ENCODE measurements around the gene PRDX5.

- TF ChIP-seq, protein P1, sequence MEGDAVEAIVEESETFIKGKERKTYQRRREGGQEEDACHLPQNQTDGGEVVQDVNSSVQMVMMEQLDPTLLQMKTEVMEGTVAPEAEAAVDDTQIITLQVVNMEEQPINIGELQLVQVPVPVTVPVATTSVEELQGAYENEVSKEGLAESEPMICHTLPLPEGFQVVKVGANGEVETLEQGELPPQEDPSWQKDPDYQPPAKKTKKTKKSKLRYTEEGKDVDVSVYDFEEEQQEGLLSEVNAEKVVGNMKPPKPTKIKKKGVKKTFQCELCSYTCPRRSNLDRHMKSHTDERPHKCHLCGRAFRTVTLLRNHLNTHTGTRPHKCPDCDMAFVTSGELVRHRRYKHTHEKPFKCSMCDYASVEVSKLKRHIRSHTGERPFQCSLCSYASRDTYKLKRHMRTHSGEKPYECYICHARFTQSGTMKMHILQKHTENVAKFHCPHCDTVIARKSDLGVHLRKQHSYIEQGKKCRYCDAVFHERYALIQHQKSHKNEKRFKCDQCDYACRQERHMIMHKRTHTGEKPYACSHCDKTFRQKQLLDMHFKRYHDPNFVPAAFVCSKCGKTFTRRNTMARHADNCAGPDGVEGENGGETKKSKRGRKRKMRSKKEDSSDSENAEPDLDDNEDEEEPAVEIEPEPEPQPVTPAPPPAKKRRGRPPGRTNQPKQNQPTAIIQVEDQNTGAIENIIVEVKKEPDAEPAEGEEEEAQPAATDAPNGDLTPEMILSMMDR (tag by site-specific recombination; IDR thresholded peaks at IDR 0.05), result no peak
- TF ChIP-seq, protein P2, sequence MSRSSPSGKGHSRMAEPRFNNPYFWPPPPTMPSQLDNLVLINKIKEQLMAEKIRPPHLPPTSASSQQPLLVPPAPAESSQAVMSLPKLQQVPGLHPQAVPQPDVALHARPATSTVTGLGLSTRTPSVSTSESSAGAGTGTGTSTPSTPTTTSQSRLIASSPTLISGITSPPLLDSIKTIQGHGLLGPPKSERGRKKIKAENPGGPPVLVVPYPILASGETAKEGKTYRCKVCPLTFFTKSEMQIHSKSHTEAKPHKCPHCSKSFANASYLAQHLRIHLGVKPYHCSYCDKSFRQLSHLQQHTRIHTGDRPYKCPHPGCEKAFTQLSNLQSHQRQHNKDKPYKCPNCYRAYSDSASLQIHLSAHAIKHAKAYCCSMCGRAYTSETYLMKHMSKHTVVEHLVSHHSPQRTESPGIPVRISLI (tag by site-specific recombination; IDR thresholded peaks at IDR 0.05), result no peak
- TF ChIP-seq ZNF133 (tag by site-specific recombination; IDR thresholded peaks at IDR 0.05) (no peak), ZNF248 (tag by site-specific recombination; IDR thresholded peaks at IDR 0.05) (no peak), IKZF3 (tag by site-specific recombination; IDR thresholded peaks at IDR 0.05) (no peak), ZNF184 (tag by site-specific recombination; IDR thresholded peaks at IDR 0.05) (no peak), ZNF830 (tag by site-specific recombination; IDR thresholded peaks at IDR 0.05; ENCODE audit: low read depth) (no peak)
Observed at GRCh38 chr11:64294774-64295173, 23.1 kb upstream of the PRDX5 start.

Data from HEK293 (cell line).